ENCODE results near the gene RASA3.

RASA3 gene

DNA sequence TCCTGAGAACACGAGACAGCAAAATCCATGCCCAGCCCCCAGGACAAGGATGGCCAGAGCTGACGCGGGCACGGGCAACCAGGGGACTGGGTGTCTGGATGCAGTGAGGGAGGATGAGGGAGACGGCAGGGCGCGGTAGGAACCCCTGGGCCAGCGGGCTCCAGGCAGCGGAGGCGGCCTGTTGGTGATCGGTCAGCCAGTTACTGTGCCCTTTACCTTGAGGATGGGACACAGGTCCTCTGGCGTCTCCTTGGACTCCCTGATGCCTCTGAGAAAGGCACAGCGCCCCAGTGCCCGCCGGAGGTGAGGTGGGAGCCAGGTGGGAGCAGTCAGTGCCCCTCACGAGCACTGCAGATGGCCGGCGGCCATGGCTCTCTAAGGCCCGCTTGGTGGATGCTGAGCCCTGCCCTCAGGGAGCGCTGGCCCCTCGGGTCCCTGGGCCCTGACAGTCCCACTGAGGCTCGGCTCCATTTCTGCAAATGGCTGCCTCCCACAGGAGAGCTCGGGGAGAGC lies 189.8 kb downstream of the RASA3 start:
- DNase-seq (ENCODE audit: low read depth in 2 of 2, low spot score in 1 of 2): no peak

DNA sequence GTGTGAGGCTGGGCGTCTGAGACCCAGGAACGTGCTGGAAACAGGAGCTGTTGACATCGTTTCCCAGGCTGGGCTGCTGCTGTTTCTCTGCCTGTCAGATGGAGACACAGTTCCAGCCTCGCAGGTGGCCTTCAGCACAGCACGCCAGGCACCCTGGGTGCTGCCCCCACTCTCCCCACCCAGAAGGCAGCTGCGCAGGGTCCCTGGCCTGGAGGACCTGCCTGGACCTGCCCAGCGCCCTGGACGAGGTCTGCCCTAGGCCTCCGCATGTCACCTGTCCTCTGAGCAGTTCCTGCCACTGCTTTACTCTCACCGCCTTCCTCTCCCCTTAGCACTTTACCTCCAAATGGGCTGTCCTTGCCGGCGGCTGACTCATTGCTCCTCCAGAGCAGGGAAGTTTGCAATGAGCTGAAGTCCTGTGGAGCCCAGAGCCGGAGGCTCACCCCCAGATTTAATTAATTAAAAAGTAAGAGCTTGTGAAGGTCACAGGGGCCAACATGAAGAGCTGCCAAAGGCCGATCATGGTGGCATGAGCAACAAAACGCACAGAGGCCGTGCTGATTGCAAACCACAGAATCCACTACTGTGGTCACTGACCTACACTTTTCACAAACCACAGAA lies 190.7 kb downstream of the RASA3 start:
- DNase-seq (ENCODE audit: low read depth in 2 of 2, low spot score in 1 of 2): no peak

DNA sequence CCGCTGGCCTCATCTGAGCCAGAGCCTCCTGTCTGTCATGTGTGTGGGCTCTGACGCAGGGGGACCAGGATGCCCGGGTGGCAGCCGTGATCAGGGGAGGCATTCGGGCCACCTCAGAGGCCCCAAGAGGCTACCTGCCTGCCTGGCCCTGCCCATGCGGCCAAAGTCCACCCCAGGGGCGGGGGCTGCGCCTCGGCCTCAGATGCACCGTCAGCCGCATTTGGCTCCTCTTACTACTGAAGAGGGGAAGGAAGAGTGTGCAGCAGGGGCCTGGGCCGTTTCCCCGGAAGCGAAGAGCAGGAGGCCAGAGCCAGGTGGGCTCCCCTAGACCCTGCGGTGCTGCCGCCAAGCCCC lies 192.5 kb downstream of the RASA3 start:
- no peak for DNase-seq (ENCODE audit: low read depth in 2 of 2, low spot score in 1 of 2)

DNA sequence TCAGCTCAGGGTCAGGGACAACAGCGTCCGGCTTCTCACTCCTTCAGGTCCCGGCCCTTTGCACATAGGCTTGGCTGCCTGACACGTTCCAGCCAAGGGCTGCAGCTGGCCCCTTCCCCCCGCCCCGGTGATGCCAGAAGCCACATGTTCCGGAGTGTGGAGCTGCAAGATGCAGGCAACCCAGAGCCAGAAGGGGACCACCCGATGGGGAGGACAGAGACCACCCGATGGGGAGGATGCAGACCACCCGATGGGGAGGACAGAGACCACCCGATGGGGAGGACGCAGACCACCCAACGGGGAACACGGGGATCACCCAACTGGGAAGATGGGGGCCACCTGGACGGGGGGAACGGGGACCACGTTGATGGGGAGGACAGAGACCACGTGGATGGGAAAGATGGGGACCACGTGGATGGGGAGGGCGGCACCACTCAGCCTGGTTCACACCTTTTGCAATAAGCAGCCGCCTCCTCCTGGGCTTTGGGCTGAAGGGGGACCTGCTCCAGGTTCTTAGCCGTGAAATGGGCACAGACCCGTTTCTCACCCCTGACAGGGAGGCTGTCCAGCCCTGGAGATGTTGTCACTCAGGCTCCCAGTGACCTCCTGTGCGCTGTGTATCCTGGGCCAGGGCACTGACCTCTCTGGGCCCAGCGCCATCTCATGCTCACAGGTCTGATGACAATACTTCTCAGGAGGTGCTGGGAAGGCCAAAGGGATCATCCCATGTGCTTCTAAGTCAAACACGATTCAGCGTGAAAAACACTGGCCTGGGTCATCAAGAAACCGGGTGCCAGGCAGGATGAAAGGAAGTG lies 193.1 kb downstream of the RASA3 start:
- no peak for DNase-seq (ENCODE audit: low read depth in 2 of 2, low spot score in 1 of 2)

DNA sequence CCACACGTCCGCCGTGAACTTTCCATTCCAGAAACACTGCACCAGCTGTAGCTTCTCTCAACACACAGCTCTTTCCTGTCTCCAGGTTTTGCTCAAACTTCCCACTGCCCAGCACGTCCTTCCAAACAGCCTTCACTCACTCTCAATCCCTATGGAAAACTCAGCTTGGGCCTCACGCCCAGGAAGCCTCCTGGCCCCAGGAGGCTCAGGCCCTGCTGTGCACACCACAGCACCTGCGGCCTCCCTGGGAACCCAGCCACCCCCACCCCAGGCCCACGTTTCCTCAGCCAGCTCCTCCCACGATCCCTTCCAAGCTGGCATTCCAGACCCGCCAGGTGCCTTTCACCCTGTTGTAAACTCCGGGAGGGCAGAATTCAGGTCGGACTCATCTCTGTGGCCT lies 193.7 kb downstream of the RASA3 start:
- DNase-seq (ENCODE audit: low read depth in 2 of 2, low spot score in 1 of 2): no peak

DNA sequence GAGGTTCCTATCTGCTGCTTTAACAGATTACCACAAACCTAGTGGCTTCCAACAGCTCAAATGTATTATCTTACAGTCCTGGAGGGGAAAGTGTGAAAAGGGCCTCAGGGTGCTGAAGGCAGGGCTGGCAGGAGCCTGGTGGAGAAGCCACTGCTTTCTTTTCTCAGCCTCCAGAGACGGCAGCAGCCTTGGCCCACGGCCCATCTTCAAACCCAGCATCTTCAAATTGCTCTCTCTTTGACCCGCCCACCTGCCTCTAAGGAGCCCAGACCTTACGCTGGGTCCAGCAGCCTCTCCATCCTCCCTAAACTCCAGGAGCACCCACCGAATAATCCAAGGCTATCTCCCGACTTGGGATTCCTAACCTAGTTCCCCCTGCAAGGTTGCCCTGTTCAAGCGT lies 194.2 kb downstream of the RASA3 start:
- DNase-seq (ENCODE audit: low read depth in 2 of 2, low spot score in 1 of 2): no peak

DNA sequence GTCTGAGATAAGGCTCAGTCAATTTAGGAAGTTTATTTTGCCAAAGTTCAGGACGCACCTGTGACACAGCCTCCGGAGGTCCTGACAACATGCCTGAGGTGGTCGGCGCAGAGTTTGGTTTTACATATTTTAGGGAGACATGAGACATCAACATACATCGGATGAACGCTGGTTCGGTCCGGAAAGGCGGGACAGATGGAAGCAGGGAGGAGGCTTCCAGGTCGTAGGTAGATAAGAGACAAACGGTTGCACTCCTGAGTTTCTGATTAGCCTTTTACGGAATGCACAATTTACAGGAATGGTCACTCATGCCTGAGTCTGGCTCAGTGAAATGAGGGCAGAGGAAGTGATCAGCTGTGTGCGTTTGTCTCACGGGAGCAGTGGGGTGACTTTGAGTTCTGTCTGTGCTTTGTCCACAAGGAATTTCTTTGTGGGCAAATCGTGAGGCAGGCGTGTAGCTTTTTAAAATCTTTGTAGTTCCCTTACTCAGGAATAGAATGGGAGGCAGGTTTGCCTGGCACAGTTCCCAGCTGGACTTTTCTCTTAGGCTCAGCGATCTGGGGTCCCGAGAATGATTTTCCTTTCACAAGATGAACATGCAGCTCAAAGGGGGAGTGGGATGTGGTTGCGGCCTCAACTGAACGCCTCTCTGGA lies 194.8 kb downstream of the RASA3 start:
- no peak for DNase-seq (ENCODE audit: low read depth in 2 of 2, low spot score in 1 of 2)

DNA sequence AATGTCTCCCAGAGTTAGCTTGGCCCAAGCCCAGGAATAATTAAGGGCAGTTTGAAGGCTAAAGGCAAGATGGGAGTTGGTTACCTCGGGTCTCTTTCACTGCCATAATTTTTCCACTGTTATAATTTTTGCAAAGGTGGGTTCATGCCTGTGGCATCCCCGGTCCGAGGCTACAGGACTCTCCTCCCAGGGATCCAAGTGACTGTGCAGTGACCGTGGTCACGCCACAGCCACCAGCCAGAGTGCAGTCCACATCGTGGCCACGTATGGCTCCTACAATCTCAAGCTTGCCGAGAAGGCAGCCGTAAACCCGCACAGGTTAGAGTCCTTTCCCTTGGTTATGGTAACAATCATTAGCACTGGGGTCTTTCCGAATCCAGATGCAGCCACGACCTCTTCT lies 195.3 kb downstream of the RASA3 start:
- DNase-seq (ENCODE audit: low read depth in 2 of 2, low spot score in 1 of 2): no peak

DNA sequence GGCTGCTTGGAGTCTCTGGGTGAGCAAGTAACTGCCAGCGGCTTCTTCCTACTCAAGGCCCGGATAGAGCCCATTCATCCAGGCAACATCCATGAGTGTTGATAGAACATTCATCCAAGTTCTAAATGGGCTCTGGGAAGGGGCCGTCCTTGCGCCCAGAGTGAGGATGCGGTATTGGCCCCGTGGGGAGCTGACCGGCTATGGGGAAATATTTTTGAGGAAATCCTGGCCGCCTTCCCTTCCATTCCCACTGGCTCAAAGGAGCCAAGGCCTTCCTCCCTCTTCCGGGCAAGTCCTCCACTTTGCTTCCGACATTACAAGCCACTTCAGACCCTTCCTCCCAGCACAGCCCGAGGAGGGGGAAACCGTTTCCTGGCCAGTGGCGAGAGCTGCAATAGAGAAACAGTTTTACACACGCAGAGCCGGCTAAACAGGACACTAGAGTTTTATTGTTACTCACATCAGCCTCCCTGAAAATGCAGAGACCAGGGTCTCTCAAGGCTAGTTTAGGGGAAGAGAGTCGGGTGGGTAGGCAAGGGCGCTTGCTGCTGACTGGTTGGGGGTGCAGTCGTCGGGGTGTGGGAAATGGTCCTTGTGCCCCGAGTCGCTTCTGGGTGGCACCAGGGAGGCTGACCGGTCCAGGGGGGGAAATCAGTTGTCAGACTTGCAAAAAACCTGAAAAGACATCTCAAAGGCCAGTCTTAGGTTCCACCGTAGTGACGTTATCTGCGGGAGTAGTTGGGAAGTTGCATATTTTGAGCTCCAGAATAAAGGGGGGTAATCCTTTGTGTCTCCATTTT lies 196.1 kb downstream of the RASA3 start:
- no peak for DNase-seq (ENCODE audit: low read depth in 2 of 2, low spot score in 1 of 2)

DNA sequence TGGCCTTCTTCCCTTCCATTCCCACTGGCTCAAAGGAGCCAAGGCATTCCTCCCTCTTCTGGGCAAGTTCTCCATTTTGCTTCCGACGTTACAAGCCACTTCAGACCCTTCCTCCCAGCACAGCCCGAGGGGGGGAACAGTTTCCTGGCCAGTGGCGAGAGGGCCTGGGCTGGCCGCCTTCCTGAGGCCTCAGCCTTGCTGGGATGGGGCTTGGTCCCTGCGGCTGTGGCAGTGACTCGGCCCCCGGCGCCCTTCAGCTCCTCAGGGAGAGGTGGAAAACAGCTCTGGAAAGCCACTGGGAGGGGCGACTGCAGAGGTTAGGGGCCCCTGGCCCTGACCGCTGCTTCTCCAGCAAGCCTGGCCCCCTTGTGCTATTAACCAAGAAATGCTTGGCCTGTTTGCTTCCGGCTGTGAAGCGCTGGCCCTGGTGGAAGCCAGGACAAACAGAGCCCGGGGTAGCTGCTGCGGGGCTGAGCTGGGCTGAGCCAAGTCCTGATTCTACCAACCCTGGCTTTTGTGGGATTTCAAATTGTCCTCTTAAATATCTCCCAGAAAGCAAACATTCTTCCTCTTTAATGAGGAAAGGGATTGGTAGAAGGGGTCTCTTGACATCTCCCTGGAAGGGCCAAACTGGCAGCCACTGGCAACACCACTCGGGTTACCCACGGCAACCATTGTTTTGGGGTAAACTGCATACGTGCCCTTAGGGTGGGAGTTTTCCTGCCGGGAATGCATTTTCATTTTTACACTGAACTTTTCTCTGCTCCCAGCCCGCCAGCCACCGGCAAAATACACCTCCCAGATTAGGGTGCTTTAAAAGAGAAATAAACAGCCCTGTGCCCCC lies 197.2 kb downstream of the RASA3 start:
- no peak for DNase-seq (ENCODE audit: low read depth in 2 of 2, low spot score in 1 of 2)

DNA sequence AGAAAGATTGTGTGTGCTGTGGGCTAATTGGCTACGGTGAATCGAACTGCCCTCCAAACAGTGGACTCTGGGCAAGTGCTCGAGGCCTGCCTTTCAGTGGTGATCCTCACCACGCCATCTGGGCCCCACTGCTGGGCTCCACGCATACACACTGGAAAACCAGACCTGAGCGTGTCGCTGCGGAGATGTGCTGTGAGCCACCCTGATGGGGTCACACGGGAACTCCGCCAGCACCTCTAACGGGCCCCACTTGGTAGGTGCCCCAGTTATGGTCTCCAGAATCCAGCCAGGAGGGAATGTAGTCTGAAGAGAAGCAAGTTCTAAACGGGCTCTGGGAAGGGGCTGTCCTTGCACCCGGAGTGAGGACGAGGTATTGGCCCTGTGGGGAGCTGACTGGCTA lies 197.8 kb downstream of the RASA3 start:
- no peak for DNase-seq (ENCODE audit: low read depth in 2 of 2, low spot score in 1 of 2)

DNA sequence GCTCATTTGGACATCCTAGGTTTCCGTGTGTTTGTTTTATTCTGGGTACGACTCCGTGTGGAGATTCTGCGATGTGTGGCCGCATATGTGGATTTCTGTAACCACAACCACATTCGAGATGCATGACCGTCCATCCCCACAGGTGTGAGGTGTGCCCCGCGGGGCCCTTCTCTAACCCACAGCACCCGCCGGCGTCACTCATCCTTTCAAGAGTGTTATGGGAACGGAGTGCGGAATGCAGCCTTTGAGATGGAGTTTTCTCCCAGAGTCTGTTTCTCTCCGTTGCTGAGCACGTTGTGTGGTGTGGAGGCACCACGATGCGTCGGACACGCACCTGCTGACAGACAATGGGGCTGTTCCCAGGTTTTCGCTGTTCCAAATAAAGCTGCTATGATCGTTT lies 198.5 kb downstream of the RASA3 start:
- no peak for DNase-seq (ENCODE audit: low read depth in 2 of 2, low spot score in 1 of 2)

DNA sequence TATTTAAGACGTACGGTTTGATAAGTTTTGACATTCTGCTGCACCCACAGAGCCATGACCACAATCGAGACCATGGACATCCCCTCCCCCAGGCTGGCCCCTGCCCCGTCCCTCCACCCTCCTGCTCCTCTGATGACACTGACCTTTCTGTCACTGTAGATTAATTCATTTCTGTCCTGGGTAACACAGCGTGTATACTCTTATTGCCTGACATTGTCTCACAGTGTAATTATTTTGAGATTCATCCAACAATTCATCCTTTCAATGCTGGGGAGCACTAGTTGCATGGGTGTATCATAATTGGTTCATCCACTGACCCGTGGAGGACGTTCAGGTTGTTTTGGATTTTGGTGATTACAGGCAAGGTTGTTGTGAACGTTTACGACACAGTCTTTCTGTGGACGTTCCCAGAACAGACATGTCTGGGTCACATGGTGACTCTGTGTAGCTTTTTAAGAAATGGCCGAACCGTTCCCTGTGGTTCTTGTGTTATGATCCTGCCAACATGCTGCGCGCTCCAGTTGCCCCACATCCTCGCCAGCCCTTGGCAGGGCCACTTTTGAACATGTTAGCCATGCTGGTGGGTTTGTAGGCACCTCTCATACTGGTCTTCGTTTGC lies 200.5 kb downstream of the RASA3 start:
- no peak for DNase-seq (ENCODE audit: low read depth in 2 of 2, low spot score in 1 of 2)

DNA sequence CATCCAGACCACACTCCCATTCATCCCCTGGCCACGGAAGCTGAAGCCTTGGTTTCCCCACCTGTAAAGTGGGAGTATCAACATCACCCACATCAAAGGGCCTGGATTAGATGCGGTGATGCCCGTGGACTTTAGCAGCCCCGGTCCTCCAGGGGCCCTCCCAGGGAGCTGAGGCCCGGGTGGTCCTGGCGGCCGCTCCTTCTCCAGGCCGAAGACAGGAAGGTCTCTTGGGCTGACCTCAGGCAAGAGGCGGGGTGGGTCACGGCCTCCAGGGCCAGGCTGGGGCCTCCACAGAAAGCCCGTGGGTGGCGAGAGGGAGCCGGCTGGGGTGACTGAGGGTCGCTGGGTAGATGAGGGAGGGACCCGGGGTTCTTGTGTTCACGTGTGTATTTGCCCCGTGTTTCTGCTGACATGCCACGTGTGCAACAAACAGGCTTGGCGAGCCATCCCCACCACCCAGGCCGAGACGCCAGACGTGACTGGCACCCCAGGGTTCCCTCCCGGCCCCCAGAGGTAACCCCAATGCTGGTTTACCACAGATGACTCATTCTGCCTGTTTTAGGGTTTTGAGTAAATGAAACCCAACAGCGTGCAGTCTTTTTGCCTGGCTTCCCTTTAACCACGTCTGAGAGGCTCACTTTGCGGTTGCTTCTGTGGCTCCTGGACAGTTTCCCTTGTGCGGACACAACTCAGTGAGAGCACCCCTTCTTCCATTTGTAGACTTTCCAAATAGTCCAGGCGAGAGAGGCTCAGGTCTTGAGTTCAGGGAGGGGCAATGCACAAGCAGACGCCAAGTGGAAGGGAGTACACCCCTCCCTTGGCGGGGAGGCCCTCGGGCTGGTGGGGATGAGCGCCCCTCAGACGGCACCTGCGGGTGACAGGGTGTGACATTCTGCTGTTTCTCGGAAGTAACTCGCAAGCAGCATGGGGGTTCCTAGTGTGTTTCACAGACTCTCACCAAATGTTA lies 201.5 kb downstream of the RASA3 start:
- peak; percentile 14 to 40 for DNase-seq (ENCODE audit: low read depth in 2 of 2, low spot score in 1 of 2)

DNA sequence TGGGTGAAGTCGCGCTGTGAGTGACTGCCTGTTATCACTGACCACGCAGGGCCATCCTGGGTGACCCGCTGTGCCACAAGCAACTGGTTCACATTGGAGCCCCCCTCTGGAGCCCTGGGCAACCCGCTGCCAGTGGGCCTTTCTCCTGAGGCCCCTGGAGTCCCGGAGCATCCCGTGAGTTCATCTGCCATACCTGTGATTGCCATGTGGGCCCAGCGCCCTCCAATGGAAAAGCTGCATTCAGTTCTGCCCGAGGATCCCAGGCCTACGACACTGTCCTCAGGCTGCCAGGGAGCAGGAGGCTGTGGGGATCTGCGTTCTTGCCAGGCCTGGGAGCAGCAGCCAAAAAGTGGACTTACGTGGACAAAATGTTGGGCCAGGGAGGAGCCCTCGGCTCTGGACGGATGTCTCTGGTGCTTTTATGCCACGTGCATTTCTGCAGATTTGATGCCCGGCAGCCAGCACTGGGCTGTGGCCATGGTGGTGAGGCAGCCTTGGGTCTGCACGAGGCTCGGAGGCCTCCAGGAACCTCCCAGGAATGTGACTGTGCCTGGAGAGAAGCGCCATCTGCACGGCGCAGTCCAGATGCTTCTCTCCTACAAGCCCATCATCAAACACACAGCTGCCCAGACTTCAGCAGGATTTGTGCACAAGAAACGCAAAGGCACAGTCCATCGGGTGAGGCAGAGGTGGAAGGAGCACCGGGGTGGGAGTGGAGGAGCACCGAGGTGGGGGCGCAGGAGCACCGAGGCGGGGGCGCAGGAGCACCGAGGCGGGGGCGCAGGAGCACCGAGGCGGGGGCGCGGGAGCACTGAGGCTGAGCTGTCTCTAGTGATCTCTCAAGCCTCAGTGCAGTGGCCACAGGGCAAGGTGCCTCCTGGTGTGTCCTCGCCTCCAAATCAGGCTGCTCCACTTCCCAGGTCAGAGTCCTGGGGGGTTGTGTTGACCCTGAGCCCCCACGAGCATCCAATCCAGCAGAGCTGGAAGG lies 202.5 kb downstream of the RASA3 start:
- no peak for DNase-seq (ENCODE audit: low read depth in 2 of 2, low spot score in 1 of 2)

DNA sequence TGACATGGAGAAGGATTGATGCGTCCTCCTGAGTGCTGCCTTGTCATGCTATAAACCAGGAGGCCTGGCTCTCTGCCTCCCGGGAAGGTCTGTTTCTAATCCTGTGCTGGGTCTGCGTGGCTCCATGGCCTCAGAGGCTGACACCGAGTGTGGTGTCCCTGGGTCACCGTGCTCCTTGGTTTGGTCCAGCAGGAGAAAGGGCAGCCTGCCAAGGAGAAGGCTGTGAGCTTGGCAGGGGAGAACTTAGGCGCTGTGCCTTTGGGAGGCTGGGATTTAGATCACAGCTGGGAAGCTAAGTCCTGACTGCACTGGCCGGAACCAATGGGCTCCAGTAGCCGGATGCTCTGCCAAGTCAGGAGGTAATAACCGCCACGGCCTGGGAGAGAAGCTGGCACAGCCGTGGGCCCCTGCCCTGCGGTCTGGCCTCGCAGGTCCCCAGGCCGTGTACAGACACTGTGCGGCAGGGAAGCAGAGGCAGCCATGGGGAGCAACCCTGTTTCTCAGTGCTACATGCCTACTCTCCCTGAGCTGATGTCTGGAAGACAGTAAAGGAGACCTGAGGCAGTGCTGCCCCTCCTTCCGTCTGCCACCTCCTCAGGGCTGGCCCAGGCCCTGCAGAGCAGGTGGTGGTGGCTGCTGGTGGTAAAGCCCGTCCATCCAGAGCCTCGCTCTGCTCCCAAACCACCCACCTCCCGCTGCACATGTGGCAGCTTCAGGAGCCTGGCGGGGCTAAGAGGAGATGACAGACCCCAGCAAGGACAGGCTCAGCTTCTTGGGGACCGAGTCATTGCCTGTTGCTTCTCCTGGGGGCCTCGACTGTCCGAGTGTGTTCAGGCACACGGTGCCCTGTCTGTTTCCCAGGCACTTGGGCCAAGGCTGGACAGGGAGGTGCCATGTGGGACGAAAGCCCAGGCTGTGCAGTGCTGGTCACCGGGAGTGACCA lies 203.5 kb downstream of the RASA3 start:
- no peak for DNase-seq (ENCODE audit: low read depth in 2 of 2, low spot score in 1 of 2)
